ENCODE results near the gene PLEKHA8.

Gene PLEKHA8

GRCh38 chr7:30112103-30112713, 84.0 kb downstream of the PLEKHA8 start:
- no peak for DNase-seq (ENCODE audit: low read depth in 2 of 2)

- DNase-seq (ENCODE audit: low read depth in 2 of 2) = no peak
These were observed 84.9 kb downstream of the PLEKHA8 start for GRCh38 chr7:30113144-30113543.

GRCh38 chr7:30114536-30115238, 86.5 kb downstream of the PLEKHA8 start:
- no peak for DNase-seq (ENCODE audit: low read depth in 2 of 2)

GRCh38 chr7:30115709-30116297, 87.6 kb downstream of the PLEKHA8 start:
- no peak for DNase-seq (ENCODE audit: low read depth in 2 of 2)

GRCh38 chr7:30116771-30117170, 88.6 kb downstream of the PLEKHA8 start:
- DNase-seq (ENCODE audit: low read depth in 2 of 2) = no peak

GRCh38 chr7:30117896-30118295, 89.7 kb downstream of the PLEKHA8 start:
- no peak for DNase-seq (ENCODE audit: low read depth in 2 of 2)

- no peak for DNase-seq (ENCODE audit: low read depth in 2 of 2)
These were observed 91.8 kb downstream of the PLEKHA8 start for GRCh38 chr7:30119890-30120577.

GRCh38 chr7:30133736-30134610, 105.8 kb downstream of the PLEKHA8 start:
- DNase-seq (ENCODE audit: low read depth in 2 of 2) = no peak

- DNase-seq (ENCODE audit: low read depth in 2 of 2) = peak; percentile 69 to 72
These were observed 106.5 kb downstream of the PLEKHA8 start, which contains the start of gene MTURN for GRCh38 chr7:30134611-30135300. Gene MTURN (plus strand): TSS chr7:30134986. CDS start chr7:30135137, 151 bp downstream.

- DNase-seq (ENCODE audit: low read depth in 2 of 2) = no peak
These were observed 107.3 kb downstream of the PLEKHA8 start for GRCh38 chr7:30135301-30136116.

- DNase-seq (ENCODE audit: low read depth in 2 of 2) = no peak
These were observed 108.0 kb downstream of the PLEKHA8 start for GRCh38 chr7:30136117-30136731.

- no peak for DNase-seq (ENCODE audit: low read depth in 2 of 2)
These were observed 108.7 kb downstream of the PLEKHA8 start for GRCh38 chr7:30136743-30137485.

GRCh38 chr7:30139836-30140384, 111.7 kb downstream of the PLEKHA8 start:
- no peak for DNase-seq (ENCODE audit: low read depth in 2 of 2)

GRCh38 chr7:30140456-30140855, 112.2 kb downstream of the PLEKHA8 start:
- no peak for DNase-seq (ENCODE audit: low read depth in 2 of 2)

- DNase-seq (ENCODE audit: low read depth in 2 of 2) = no peak
These were observed 114.5 kb downstream of the PLEKHA8 start for GRCh38 chr7:30142710-30143109.

- DNase-seq (ENCODE audit: low read depth in 2 of 2) = no peak
These were observed 115.6 kb downstream of the PLEKHA8 start for GRCh38 chr7:30143748-30144251.

- DNase-seq (ENCODE audit: low read depth in 2 of 2) = no peak
These were observed 116.6 kb downstream of the PLEKHA8 start for GRCh38 chr7:30144657-30145306.
